Activated naive CD4-positive, alpha-beta T cell treated with anti-CD3 and anti-CD28 coated beads for 36 hours (primary cell): ENCODE data around the gene NOL8. TPM values are rescaled to one million over a fixed set of nuclear protein-coding genes. Genes with fewer than 3 reads are reported as not detected.
A peak's percentile ranks its signal among the peaks of the same experiment; 100 is the strongest.

Source experiments
- CTCF ChIA-PET: fragments of 350-600 bp; sonication (Branson Sonifier 250); formaldehyde crosslinking; loops from one replicate; lab custom pipeline; 2021; ENCODE audit warnings: antibody characterized with exemption; lab: Charles Lee
- DNase-seq: peaks from one replicate; pipeline ENCODE4 v3.0.0-alpha.2; 2020
- H3K27ac Mint-ChIP-seq: one replicate; pipeline ENCODE4 v1.8.0; 2021; ENCODE audit warnings: mild to moderate bottlenecking, mixed read lengths
- H3K27me3 Mint-ChIP-seq: one replicate; pipeline ENCODE4 v1.8.0; 2021; ENCODE audit warnings: low read depth, mixed read lengths
- H3K36me3 Mint-ChIP-seq: one replicate; pipeline ENCODE4 v1.8.0; 2021; ENCODE audit warnings: low read depth, mixed read lengths
- H3K4me1 Mint-ChIP-seq: one replicate; pipeline ENCODE4 v1.8.0; 2021; ENCODE audit warnings: low read depth, mixed read lengths
- H3K4me3 Mint-ChIP-seq: one replicate; pipeline ENCODE4 v1.8.0; 2021; ENCODE audit warnings: mild to moderate bottlenecking, moderate library complexity, mixed read lengths
- H3K9me3 Mint-ChIP-seq: one replicate; pipeline ENCODE4 v1.8.0; 2021; ENCODE audit warnings: mixed read lengths
- intact Hi-C: fragments of 100-400 bp; cut with micrococcal nuclease; formaldehyde crosslinking; loops from one replicate; pipeline ENCODE4 v1.15.1; 2023
- total RNA-seq, 2 experiments: library from RNA; stranded (reverse); gene quantifications; one replicate each; pipeline ENCODE4 v1.2.3, GENCODE V29; 2021

NOL8 gene
- total RNA-seq, 2 experiments from 2014 or later, result 41.0 to 46.2 TPM

- Mint-ChIP-seq H3K4me3 (no peak overlapping the region), H3K9me3 (no peaks in the 10 kb centered on the region), H3K4me1 (peaks cover 6% of the 10 kb centered on the region), H3K27me3 (no peaks in the 10 kb centered on the region), H3K36me3 (peaks cover 26% of the 10 kb centered on the region), H3K27ac (no peak overlapping the region)
- DNase-seq, result no peak
- intact Hi-C loops, result no loop called here
- CTCF ChIA-PET, result interaction anchor here (0.6 to 0.7 kb wide), 2 partner anchors 128 to 327 kb away, joined by 3 to 5 read pairs; no protein-coding TSS in a partner anchor
Observed at GRCh38 chr9:92333282-92333634, 8.1 kb upstream of the NOL8 start.

GRCh38 chr9:92332577-92333281 lies 7.6 kb upstream of the NOL8 start:
- Mint-ChIP-seq H3K9me3 (no peaks in the 10 kb centered on the region), H3K27ac (no peak overlapping the region), H3K36me3 (peaks cover 25% of the 10 kb centered on the region), H3K27me3 (no peaks in the 10 kb centered on the region), H3K4me1 (peaks cover 10% of the 10 kb centered on the region), H3K4me3 (no peak overlapping the region)
- intact Hi-C loops, result no loop called here
- DNase-seq, result no peak
- CTCF ChIA-PET, result interaction anchor here (0.6 kb wide), 1 partner anchor 191 kb away, joined by 3 read pairs; no protein-coding TSS in a partner anchor

- Mint-ChIP-seq H3K27me3 (no peaks in the 10 kb centered on the region), H3K4me1 (peaks cover 29% of the 10 kb centered on the region), H3K4me3 (no peak overlapping the region), H3K36me3 (peaks cover 18% of the 10 kb centered on the region), H3K27ac (no peak overlapping the region), H3K9me3 (no peaks in the 10 kb centered on the region)
- DNase-seq, result peak; percentile 12
- intact Hi-C loops, result loop anchor here (5.0 to 10.0 kb wide), 4 partner anchors 191 to 737 kb away; partner anchors contain the start of gene BICD2
- CTCF ChIA-PET, result interaction anchor here (0.6 kb wide), 1 partner anchor 203 kb away, joined by 3 read pairs; no protein-coding TSS in a partner anchor
Observed at GRCh38 chr9:92328225-92328624, 3.1 kb upstream of the NOL8 start.

- H3K27ac Mint-ChIP-seq, result no peak overlapping the region
- CTCF ChIA-PET, result no interaction called here
- H3K4me1 Mint-ChIP-seq, result peaks cover 37% of the 10 kb centered on the region
- peak overlapping the region; percentile 99 for H3K4me3 Mint-ChIP-seq
- DNase-seq, result no peak
- no peaks in the 10 kb centered on the region for H3K27me3 Mint-ChIP-seq
- intact Hi-C loops, result loop anchor here (5.0 to 10.0 kb wide), 4 partner anchors 190 to 737 kb away; partner anchors contain the start of gene BICD2
- peaks cover 17% of the 10 kb centered on the region for H3K36me3 Mint-ChIP-seq
- H3K9me3 Mint-ChIP-seq, result no peaks in the 10 kb centered on the region
Observed at GRCh38 chr9:92327283-92327850, 2.2 kb upstream of the NOL8 start.

GRCh38 chr9:92325991-92326500 lies 896 bp upstream of the NOL8 start:
- Mint-ChIP-seq H3K27ac (peak overlapping the region; percentile 97), H3K27me3 (no peaks in the 10 kb centered on the region), H3K9me3 (no peaks in the 10 kb centered on the region), H3K4me1 (peaks cover 41% of the 10 kb centered on the region), H3K4me3 (peak overlapping the region; percentile 99), H3K36me3 (peaks cover 19% of the 10 kb centered on the region)
- CTCF ChIA-PET, result interaction anchor here (0.8 kb wide), 1 partner anchor 186 kb away, joined by 4 read pairs; no protein-coding TSS in a partner anchor
- peak; percentile 19 for DNase-seq
- intact Hi-C loops, result loop anchor here (1.0 to 10.0 kb wide), 9 partner anchors 11 to 739 kb away; partner anchors contain the start of genes BICD2, IARS1, IPPK and SPTLC1

- no peak for DNase-seq
- H3K4me3 Mint-ChIP-seq, result peak overlapping the region; percentile 99
- intact Hi-C loops, result loop anchor here (1.0 to 10.0 kb wide), 9 partner anchors 10 to 740 kb away; partner anchors contain the start of genes BICD2, IARS1, IPPK and SPTLC1
- H3K9me3 Mint-ChIP-seq, result no peaks in the 10 kb centered on the region
- CTCF ChIA-PET, result interaction anchor here (1.7 kb wide), 1 partner anchor 37 kb away, joined by 3 read pairs; no protein-coding TSS in a partner anchor
- no peaks in the 10 kb centered on the region for H3K27me3 Mint-ChIP-seq
- peaks cover 25% of the 10 kb centered on the region for H3K36me3 Mint-ChIP-seq
- peak overlapping the region; percentile 97 for H3K27ac Mint-ChIP-seq
- H3K4me1 Mint-ChIP-seq, result peaks cover 41% of the 10 kb centered on the region
Observed at GRCh38 chr9:92324889-92325268, 271 bp downstream of the NOL8 start.

- intact Hi-C loops, result loop anchor here (2.0 to 10.0 kb wide), 3 partner anchors 440 to 740 kb away; partner anchors contain the start of gene BICD2
- Mint-ChIP-seq H3K4me3 (peak overlapping the region; percentile 99), H3K27ac (peak overlapping the region; percentile 97), H3K36me3 (peaks cover 27% of the 10 kb centered on the region), H3K9me3 (no peaks in the 10 kb centered on the region), H3K4me1 (peaks cover 41% of the 10 kb centered on the region), H3K27me3 (no peaks in the 10 kb centered on the region)
- CTCF ChIA-PET, result interaction anchor here (1.7 kb wide), 1 partner anchor 36 kb away, joined by 3 read pairs; no protein-coding TSS in a partner anchor
- peak; percentile 7 for DNase-seq
Observed at GRCh38 chr9:92324431-92324830, 719 bp downstream of the NOL8 start.

- intact Hi-C loops, result loop anchor here (1.0 kb wide), 1 partner anchor 10 kb away; the partner anchor contains the start of genes CENPP and NOL8
- Mint-ChIP-seq H3K36me3 (peaks cover 52% of the 10 kb centered on the region), H3K27me3 (no peaks in the 10 kb centered on the region), H3K27ac (peak overlapping the region; percentile 78), H3K4me1 (peaks cover 40% of the 10 kb centered on the region), H3K9me3 (no peaks in the 10 kb centered on the region), H3K4me3 (no peak overlapping the region)
- no peak for DNase-seq
- CTCF ChIA-PET, result no interaction called here
Observed at GRCh38 chr9:92315456-92315855, 9.7 kb downstream of the NOL8 start.

GRCh38 chr9:92313624-92314012 lies 11.5 kb downstream of the NOL8 start:
- Mint-ChIP-seq H3K4me3 (no peak overlapping the region), H3K9me3 (no peaks in the 10 kb centered on the region), H3K36me3 (peaks cover 52% of the 10 kb centered on the region), H3K4me1 (peaks cover 42% of the 10 kb centered on the region), H3K27ac (peak overlapping the region; percentile 57), H3K27me3 (no peaks in the 10 kb centered on the region)
- intact Hi-C loops, result no loop called here
- no peak for DNase-seq
- CTCF ChIA-PET, result no interaction called here

GRCh38 chr9:92312887-92313623 lies 12.1 kb downstream of the NOL8 start:
- Mint-ChIP-seq H3K27ac (peak overlapping the region; percentile 59), H3K4me3 (no peak overlapping the region), H3K9me3 (no peaks in the 10 kb centered on the region), H3K4me1 (peaks cover 44% of the 10 kb centered on the region), H3K36me3 (peaks cover 53% of the 10 kb centered on the region), H3K27me3 (no peaks in the 10 kb centered on the region)
- DNase-seq, result no peak
- CTCF ChIA-PET, result no interaction called here
- intact Hi-C loops, result no loop called here

GRCh38 chr9:92310562-92310961 lies 14.6 kb downstream of the NOL8 start:
- Mint-ChIP-seq H3K36me3 (peaks cover 56% of the 10 kb centered on the region), H3K4me3 (no peak overlapping the region), H3K4me1 (peaks cover 40% of the 10 kb centered on the region), H3K27ac (no peak overlapping the region), H3K27me3 (no peaks in the 10 kb centered on the region), H3K9me3 (no peaks in the 10 kb centered on the region)
- intact Hi-C loops, result no loop called here
- CTCF ChIA-PET, result no interaction called here
- DNase-seq, result no peak

- intact Hi-C loops, result no loop called here
- peaks cover 51% of the 10 kb centered on the region for H3K36me3 Mint-ChIP-seq
- no peak overlapping the region for H3K27ac Mint-ChIP-seq
- CTCF ChIA-PET, result interaction anchor here (1.3 kb wide), 1 partner anchor 169 kb away, joined by 4 read pairs; no protein-coding TSS in a partner anchor
- no peaks in the 10 kb centered on the region for H3K9me3 Mint-ChIP-seq
- DNase-seq, result no peak
- H3K4me1 Mint-ChIP-seq, result peaks cover 27% of the 10 kb centered on the region
- no peaks in the 10 kb centered on the region for H3K27me3 Mint-ChIP-seq
- H3K4me3 Mint-ChIP-seq, result no peak overlapping the region
Observed at GRCh38 chr9:92308893-92309292, 16.3 kb downstream of the NOL8 start.
